Muscle layer of duodenum (tissue), 2 donors: ENCODE results near the gene GDF10.

ENCODE experiments used
- H3K27ac ChIP-seq: one replicate; pipeline ENCODE4 v1.7.0; 2013; ENCODE audit warnings: mild to moderate bottlenecking, low read length
- H3K27me3 ChIP-seq: one replicate; pipeline ENCODE4 v1.7.0; 2013; ENCODE audit warnings: low read depth, mild to moderate bottlenecking, control low read depth, low read length
- H3K36me3 ChIP-seq, 2 donors: one replicate each; pipeline ENCODE4 v1.7.0; 2013; ENCODE audit warnings: low read length in 2 of 2, control low read depth in 1 of 2, mild to moderate bottlenecking in 1 of 2; ENCODE audit not compliant: insufficient read depth in 2 of 2, control insufficient read depth in 1 of 2
- H3K4me1 ChIP-seq, 2 donors: one replicate each; pipeline ENCODE4 v1.7.0; 2013; ENCODE audit warnings: low read length in 2 of 2, mild to moderate bottlenecking in 2 of 2, control low read depth in 1 of 2, moderate library complexity in 1 of 2; ENCODE audit not compliant: insufficient read depth in 2 of 2, control insufficient read depth in 1 of 2
- H3K4me3 ChIP-seq, 2 donors: one replicate each; pipeline ENCODE4 v1.7.0; 2013; ENCODE audit warnings: low read length in 2 of 2, low read depth in 1 of 2, mild to moderate bottlenecking in 1 of 2
- H3K9me3 ChIP-seq, 2 donors: one replicate each; pipeline ENCODE4 v1.7.0; 2013; ENCODE audit warnings: low read length in 2 of 2, control low read depth in 1 of 2, mild to moderate bottlenecking in 1 of 2; ENCODE audit not compliant: control insufficient read depth in 1 of 2
- donor health status: healthy.

The GDF10 gene

DNA sequence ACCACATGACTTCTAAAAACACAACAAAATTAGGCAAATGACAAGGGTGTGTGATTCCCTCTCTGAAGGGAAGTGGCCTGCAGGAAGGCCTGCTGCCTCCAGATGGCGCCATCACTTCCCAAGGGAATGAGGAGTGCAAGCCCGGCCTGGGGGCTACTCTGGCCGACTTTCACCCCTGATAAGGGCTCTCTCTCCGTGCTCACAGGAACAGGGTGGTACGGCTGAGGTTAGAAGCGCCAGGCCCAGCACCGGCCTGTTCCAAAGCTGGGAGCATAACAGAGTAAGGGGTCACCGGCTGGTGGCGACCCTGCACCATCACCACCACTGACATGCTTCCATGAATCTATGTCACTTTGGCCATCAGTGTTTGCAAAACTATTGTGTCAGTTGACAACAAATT is 61.3 kb downstream of the GDF10 start:
- Histone ChIP-seq H3K27ac (no peak overlapping the region), H3K9me3 (no peaks in the 10 kb centered on the region), H3K4me1 (no peaks in the 10 kb centered on the region), H3K27me3 (no peaks in the 10 kb centered on the region), H3K4me3 (no peak overlapping the region), H3K36me3 (no peaks in the 10 kb centered on the region)

DNA sequence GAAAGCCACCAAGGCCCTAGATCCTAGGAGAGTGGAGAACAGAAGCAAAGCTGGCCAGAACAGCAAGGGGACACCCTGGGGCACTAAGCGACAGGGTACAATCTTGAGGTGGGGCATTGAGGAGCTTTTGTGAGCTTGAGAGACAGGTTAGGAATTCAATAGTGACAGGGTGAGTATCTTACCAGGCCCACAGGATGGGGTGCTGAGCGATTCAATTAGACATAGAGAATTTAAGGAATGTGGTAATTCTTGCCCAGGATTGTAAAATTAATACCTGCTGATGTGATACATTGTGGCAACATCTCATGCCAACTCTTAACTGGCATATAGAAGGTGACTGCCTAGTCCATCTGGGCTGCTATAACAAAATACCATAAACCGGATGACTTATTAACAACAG is 62.2 kb downstream of the GDF10 start:
- Histone ChIP-seq H3K27me3 (no peaks in the 10 kb centered on the region), H3K9me3 (no peaks in the 10 kb centered on the region), H3K4me3 (no peak overlapping the region), H3K27ac (no peak overlapping the region), H3K4me1 (no peaks in the 10 kb centered on the region), H3K36me3 (no peaks in the 10 kb centered on the region)
